ENCODE data around the gene FCRLA. TPM values are rescaled to one million over a fixed set of nuclear protein-coding genes. Genes with fewer than 3 reads are reported as not detected.
"Not testable (repeated sequence)": the region's sequence is repeated elsewhere in the genome, so short reads cannot be mapped to it uniquely, and the experiment has no call there.

Gene FCRLA, protein sequence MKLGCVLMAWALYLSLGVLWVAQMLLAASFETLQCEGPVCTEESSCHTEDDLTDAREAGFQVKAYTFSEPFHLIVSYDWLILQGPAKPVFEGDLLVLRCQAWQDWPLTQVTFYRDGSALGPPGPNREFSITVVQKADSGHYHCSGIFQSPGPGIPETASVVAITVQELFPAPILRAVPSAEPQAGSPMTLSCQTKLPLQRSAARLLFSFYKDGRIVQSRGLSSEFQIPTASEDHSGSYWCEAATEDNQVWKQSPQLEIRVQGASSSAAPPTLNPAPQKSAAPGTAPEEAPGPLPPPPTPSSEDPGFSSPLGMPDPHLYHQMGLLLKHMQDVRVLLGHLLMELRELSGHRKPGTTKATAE
- not detected in 2 replicates for polyA plus RNA-seq (2013)

DNA sequence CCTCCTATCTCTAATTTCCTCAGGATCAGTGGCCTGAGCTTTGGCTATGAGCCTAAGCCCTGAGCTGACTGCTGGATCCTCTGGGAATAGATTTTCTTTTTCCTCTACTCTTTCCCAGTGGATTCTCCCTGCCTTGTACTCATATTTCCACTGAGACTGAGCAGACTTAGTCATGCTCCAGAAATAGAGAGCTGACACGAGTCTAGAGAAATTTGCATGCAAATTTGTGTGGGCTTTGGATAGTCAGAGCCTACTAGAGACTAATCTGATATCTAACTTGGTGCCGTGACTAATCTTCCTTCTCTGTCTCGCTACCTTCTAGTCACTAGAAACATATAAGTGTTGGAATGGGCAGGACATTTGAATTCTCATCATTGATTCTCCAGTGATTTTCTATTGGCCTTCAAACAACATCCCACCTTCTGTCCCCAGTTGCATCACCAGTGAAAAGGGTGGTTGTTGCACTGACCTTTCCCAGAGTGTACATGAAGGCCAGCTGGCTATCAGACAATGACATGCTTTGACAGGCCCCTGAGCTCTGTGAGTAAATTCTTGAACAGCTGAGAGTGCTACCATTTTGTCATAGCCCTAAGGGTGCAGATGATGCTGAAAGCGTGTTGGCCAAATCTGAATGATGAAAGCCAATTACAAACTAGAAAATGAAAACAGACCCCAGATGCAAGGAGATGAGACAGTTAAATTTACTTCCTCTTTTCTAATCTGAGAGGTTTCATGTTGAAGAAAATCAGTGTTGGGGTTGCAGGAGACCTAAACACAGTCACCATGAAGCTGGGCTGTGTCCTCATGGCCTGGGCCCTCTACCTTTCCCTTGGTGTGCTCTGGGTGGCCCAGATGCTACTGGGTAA lies at the start of gene FCRLA:
Gene FCRLA, plus strand, starts transcription at position 748 of the 866 bp plus-strand sequence. Its CDS starts 36 bp downstream, at position 784.
- no peaks in the 10 kb centered on the region for H3K79me2 ChIP-seq (ENCODE audit: control insufficient read depth, insufficient read depth, low read length, poor library complexity)
- WGBS (ENCODE audit: extremely low coverage, insufficient coverage, insufficient read length) = no CpG with 5 or more reads among the region's 4 CpGs
- H4K8ac ChIP-seq (ENCODE audit: low read depth, low read length) = no peak within 1 kb of the TSS
- H3K14ac ChIP-seq (ENCODE audit: low read length) = no peak within 1 kb of the TSS
- H2AFZ ChIP-seq (ENCODE audit: insufficient read depth, low read length, poor library complexity) = no peak within 1 kb of the TSS
- H2BK5ac ChIP-seq (ENCODE audit: low read depth, low read length, poor library complexity) = no peak within 1 kb of the TSS
- no peak within 1 kb of the TSS for H4K12ac ChIP-seq (ENCODE audit: low read depth, low read length)
- no peaks in the 10 kb centered on the region for H3K27me3 ChIP-seq (ENCODE audit: insufficient read depth, low read length)
- peak in 1 of 2 donors; percentile 9 for DNase-seq
- H2BK12ac ChIP-seq (ENCODE audit: low read length) = no peak within 1 kb of the TSS
- no peaks in the 10 kb centered on the region for H3K9me3 ChIP-seq (ENCODE audit: insufficient read depth, low read depth, low read length)
- no peak within 1 kb of the TSS for H3K4me2 ChIP-seq (ENCODE audit: low read length)
- H3K4me1 ChIP-seq (ENCODE audit: control insufficient read depth in 1 of 2, insufficient read depth in 2 of 2, low read length in 2 of 2) = peaks cover 0 to 3% of the 10 kb centered on the region in 2 experiments
- H3K4ac ChIP-seq (ENCODE audit: low read depth, low read length) = no peak within 1 kb of the TSS
- H3K27ac ChIP-seq (ENCODE audit: low read depth, low read length) = no peak within 1 kb of the TSS
- H2AK5ac ChIP-seq (ENCODE audit: low read length) = no peak within 1 kb of the TSS
- H3K36me3 ChIP-seq (ENCODE audit: control insufficient read depth in 1 of 2, insufficient read depth in 2 of 2, low read length in 2 of 2) = no peaks in the 10 kb centered on the region
- H3K18ac ChIP-seq (ENCODE audit: low read length) = no peak within 1 kb of the TSS
- H3K79me1 ChIP-seq (ENCODE audit: low read length) = no peaks in the 10 kb centered on the region
- no peak within 1 kb of the TSS for H2BK120ac ChIP-seq (ENCODE audit: insufficient read depth, low read length, poor library complexity)
- H3K23ac ChIP-seq (ENCODE audit: low read length) = no peak within 1 kb of the TSS
- no peak within 1 kb of the TSS for H3K9ac ChIP-seq (ENCODE audit: low read length)
- no peak within 1 kb of the TSS for H3K4me3 ChIP-seq (ENCODE audit: low read depth, low read length)
- H4K91ac ChIP-seq (ENCODE audit: low read depth, low read length) = no peak within 1 kb of the TSS

DNA sequence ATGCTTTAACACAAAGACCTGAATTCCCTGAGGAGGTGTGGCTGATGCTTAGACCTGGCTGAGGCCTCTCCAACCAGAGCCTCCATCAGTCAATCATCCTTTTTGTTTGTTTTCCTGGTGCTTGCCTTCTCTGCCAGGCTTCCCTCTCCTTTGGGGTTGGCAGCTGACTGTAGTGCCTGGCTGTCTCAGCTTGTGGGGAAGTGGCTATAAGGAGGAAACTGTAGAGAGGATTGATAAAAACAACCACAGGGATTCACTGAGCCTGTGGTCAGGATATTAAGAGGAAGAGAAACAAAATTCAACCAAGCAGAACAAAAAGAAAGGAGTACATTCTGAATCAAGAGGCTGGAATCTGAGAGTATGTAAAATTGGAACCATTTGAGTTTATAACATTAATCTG lies 48.5 kb upstream of the FCRLA start:
- not testable (repeated sequence) for H3K4me1 ChIP-seq (ENCODE audit: control insufficient read depth in 1 of 2, insufficient read depth in 2 of 2, low read length in 2 of 2); H4K12ac ChIP-seq (ENCODE audit: low read depth, low read length); H4K91ac ChIP-seq (ENCODE audit: low read depth, low read length); H4K8ac ChIP-seq (ENCODE audit: low read depth, low read length); H3K36me3 ChIP-seq (ENCODE audit: control insufficient read depth in 1 of 2, insufficient read depth in 2 of 2, low read length in 2 of 2); H3K27me3 ChIP-seq (ENCODE audit: insufficient read depth, low read length); H2AK5ac ChIP-seq (ENCODE audit: low read length); H3K23ac ChIP-seq (ENCODE audit: low read length); H3K14ac ChIP-seq (ENCODE audit: low read length); DNase-seq; H3K18ac ChIP-seq (ENCODE audit: low read length); H3K4ac ChIP-seq (ENCODE audit: low read depth, low read length); H3K79me2 ChIP-seq (ENCODE audit: control insufficient read depth, insufficient read depth, low read length, poor library complexity); H3K4me3 ChIP-seq (ENCODE audit: low read depth, low read length); H3K9me3 ChIP-seq (ENCODE audit: insufficient read depth, low read depth, low read length); H2AFZ ChIP-seq (ENCODE audit: insufficient read depth, low read length, poor library complexity); H3K9ac ChIP-seq (ENCODE audit: low read length); H2BK12ac ChIP-seq (ENCODE audit: low read length); H2BK5ac ChIP-seq (ENCODE audit: low read depth, low read length, poor library complexity); H3K79me1 ChIP-seq (ENCODE audit: low read length); H3K4me2 ChIP-seq (ENCODE audit: low read length); H3K27ac ChIP-seq (ENCODE audit: low read depth, low read length); H2BK120ac ChIP-seq (ENCODE audit: insufficient read depth, low read length, poor library complexity)

DNA sequence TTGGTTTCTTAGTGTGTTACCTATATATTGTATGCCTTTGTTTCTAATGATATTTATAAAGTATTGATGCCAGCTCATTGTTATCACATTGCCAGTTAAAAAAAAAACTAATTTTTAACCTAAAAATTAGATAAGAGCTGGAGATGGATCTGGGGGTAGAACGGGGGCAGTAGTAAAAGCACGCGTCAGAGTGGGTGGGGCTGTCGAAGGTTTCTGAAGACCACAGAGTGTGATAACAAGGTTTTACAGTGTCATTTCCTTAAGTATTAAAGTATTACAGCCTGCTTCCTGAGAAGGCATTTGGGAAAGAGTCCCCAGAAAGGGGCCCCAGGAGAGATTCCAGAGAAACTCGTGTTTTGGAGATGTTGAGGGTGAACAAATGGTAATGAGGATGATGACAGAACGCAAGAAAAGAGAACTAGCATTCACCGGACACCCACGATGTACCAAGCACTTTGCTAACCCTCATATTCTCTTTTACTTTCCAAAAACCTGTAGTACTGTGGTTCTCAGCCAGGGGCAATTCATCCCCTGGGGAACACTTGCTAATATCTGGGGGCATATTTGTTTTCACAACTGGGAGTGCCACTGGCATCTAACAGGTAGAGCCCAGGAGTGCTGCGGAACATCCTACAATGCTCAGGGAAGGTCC lies 45.2 kb upstream of the FCRLA start:
- no CpG with 5 or more reads among the region's 9 CpGs for whole genome bisulfite sequencing (ENCODE audit: extremely low coverage, insufficient coverage, insufficient read length)

DNA sequence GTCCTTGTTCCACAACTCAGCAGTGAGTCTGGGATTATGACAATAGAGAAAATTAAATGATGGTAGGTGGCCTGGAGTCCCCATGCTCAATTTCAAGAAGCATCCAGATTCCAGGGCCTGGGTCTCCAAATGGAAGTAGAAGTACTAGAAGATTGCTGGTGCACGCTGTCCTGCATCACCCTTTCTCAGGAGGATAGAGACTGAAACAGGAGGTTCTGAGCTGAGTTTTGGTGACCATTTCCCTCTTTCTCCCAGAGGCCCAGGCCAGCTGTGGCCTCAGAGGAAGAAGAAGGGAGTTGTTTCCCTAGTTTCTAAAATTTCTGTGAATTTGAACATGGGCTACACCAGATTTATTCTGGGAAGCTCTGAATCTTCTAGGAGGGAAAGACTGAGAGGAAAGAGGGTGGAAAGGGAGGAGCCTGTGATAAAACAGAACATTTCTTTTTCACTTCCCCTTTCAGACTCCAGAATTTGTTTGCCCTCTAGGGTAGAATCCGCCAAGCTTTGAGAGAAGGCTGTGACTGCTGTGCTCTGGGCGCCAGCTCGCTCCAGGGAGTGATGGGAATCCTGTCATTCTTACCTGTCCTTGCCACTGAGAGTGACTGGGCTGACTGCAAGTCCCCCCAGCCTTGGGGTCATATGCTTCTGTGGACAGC lies 44.2 kb upstream of the FCRLA start, which contains the start of gene FCGR2B:
Gene FCGR2B, plus strand, starts transcription at position 460 of the 656 bp plus-strand sequence. Its CDS starts 99 bp downstream, at position 559.
- H3K4ac ChIP-seq (ENCODE audit: low read depth, low read length); H4K91ac ChIP-seq (ENCODE audit: low read depth, low read length); H2AK5ac ChIP-seq (ENCODE audit: low read length); H3K4me3 ChIP-seq (ENCODE audit: low read depth, low read length); H3K18ac ChIP-seq (ENCODE audit: low read length); H3K23ac ChIP-seq (ENCODE audit: low read length); H3K36me3 ChIP-seq (ENCODE audit: control insufficient read depth in 1 of 2, insufficient read depth in 2 of 2, low read length in 2 of 2); H4K8ac ChIP-seq (ENCODE audit: low read depth, low read length); H3K9ac ChIP-seq (ENCODE audit: low read length); H3K27ac ChIP-seq (ENCODE audit: low read depth, low read length); H3K4me1 ChIP-seq (ENCODE audit: control insufficient read depth in 1 of 2, insufficient read depth in 2 of 2, low read length in 2 of 2); H2BK12ac ChIP-seq (ENCODE audit: low read length); H3K79me2 ChIP-seq (ENCODE audit: control insufficient read depth, insufficient read depth, low read length, poor library complexity); H2BK120ac ChIP-seq (ENCODE audit: insufficient read depth, low read length, poor library complexity); H3K9me3 ChIP-seq (ENCODE audit: insufficient read depth, low read depth, low read length); DNase-seq; H2AFZ ChIP-seq (ENCODE audit: insufficient read depth, low read length, poor library complexity); H3K79me1 ChIP-seq (ENCODE audit: low read length); H4K12ac ChIP-seq (ENCODE audit: low read depth, low read length); H2BK5ac ChIP-seq (ENCODE audit: low read depth, low read length, poor library complexity); H3K14ac ChIP-seq (ENCODE audit: low read length); H3K4me2 ChIP-seq (ENCODE audit: low read length); H3K27me3 ChIP-seq (ENCODE audit: insufficient read depth, low read length): not testable (repeated sequence)
- WGBS (ENCODE audit: extremely low coverage, insufficient coverage, insufficient read length) = no CpG with 5 or more reads among the region's 4 CpGs

More for the DNA sequence above, 45.2 kb upstream of the FCRLA start:
- H4K12ac ChIP-seq (ENCODE audit: low read depth, low read length); H3K79me1 ChIP-seq (ENCODE audit: low read length); H3K36me3 ChIP-seq (ENCODE audit: control insufficient read depth in 1 of 2, insufficient read depth in 2 of 2, low read length in 2 of 2); H3K14ac ChIP-seq (ENCODE audit: low read length); H4K91ac ChIP-seq (ENCODE audit: low read depth, low read length); H2AFZ ChIP-seq (ENCODE audit: insufficient read depth, low read length, poor library complexity); H2AK5ac ChIP-seq (ENCODE audit: low read length); H2BK5ac ChIP-seq (ENCODE audit: low read depth, low read length, poor library complexity); H4K8ac ChIP-seq (ENCODE audit: low read depth, low read length); H3K27me3 ChIP-seq (ENCODE audit: insufficient read depth, low read length); H3K9me3 ChIP-seq (ENCODE audit: insufficient read depth, low read depth, low read length); H3K27ac ChIP-seq (ENCODE audit: low read depth, low read length); H3K4me2 ChIP-seq (ENCODE audit: low read length); H3K18ac ChIP-seq (ENCODE audit: low read length); H3K79me2 ChIP-seq (ENCODE audit: control insufficient read depth, insufficient read depth, low read length, poor library complexity); H3K4me1 ChIP-seq (ENCODE audit: control insufficient read depth in 1 of 2, insufficient read depth in 2 of 2, low read length in 2 of 2); H2BK120ac ChIP-seq (ENCODE audit: insufficient read depth, low read length, poor library complexity); H3K4ac ChIP-seq (ENCODE audit: low read depth, low read length); DNase-seq; H2BK12ac ChIP-seq (ENCODE audit: low read length); H3K4me3 ChIP-seq (ENCODE audit: low read depth, low read length); H3K9ac ChIP-seq (ENCODE audit: low read length); H3K23ac ChIP-seq (ENCODE audit: low read length): not testable (repeated sequence)

All from trophoblast cell (in vitro differentiated cells and primary cell).